ENCODE data around the gene TBX2. TPM values are rescaled to one million over a fixed set of nuclear protein-coding genes. Genes with fewer than 3 reads are reported as not detected.

Gene TBX2
- total and polyA plus RNA-seq, 2 of the 13 experiments (the other 11 are each of a cell fraction or from before 2014, with no cell fraction given): 2.8 to 15.3 TPM

- DNase-seq (ENCODE audit: low spot score) (peak; percentile 66), ATAC-seq (no peak), FAIRE-seq (no peak)
- H3K27me3 ChIP-seq (ENCODE audit: control insufficient read depth in 1 of 2, insufficient read depth in 2 of 2, low read length in 2 of 2): no peaks in the 10 kb centered on the region
- no peak overlapping the region for H3K4me3 ChIP-seq (replicated peaks in 1 of 3; ENCODE audit: insufficient read depth in 1 of 3, low read depth in 2 of 3, low read length in 3 of 3)
- in situ Hi-C loops (cut with HindIII; ENCODE audit: extremely low pct_ligation_motif_present, low pct_unique_long_range_greater_than_20kb): no loop called here
- no peaks in the 10 kb centered on the region for H3K9me3 ChIP-seq (ENCODE audit: low read length)
- H3K36me3 ChIP-seq (replicated peaks in 1 of 2; ENCODE audit: control insufficient read depth in 1 of 2, insufficient read depth in 2 of 2, low read length in 2 of 2): no peaks in the 10 kb centered on the region
- intact Hi-C loops (cut with micrococcal nuclease; ENCODE audit: unreplicated experiment): no loop called here
- no peaks in the 10 kb centered on the region for H4K20me1 ChIP-seq (ENCODE audit: insufficient read depth, low read length)
- no peak overlapping the region for H2AFZ ChIP-seq (ENCODE audit: low read length)
- H3K27ac ChIP-seq (ENCODE audit: extremely low read length, insufficient read depth, low read length): no peak overlapping the region
- ChIA-PET CTCF (ENCODE audit: low intra/inter-chr PET ratio, low total read pairs) (no interaction called here), POLR2A (interaction anchor here (6.3 kb wide), 1 partner anchor 38 kb away, joined by 56 read pairs; the partner anchor contains the start of gene TBX2)
- no TSS peak for BruUV-seq (replicated peaks)
- WGBS (ENCODE audit: low lambda C conversion rate): 75% methylated on average over 2 of the region's 2 CpGs
- H3K4me1 ChIP-seq (ENCODE audit: insufficient read depth, low read length): peaks cover 99% of the 10 kb centered on the region
- no peak overlapping the region for H3K9ac ChIP-seq (ENCODE audit: insufficient read depth, low read depth, low read length)
- H3K4me2 ChIP-seq (ENCODE audit: low read depth, low read length): no peak overlapping the region
- no peaks in the 10 kb centered on the region for H3K79me2 ChIP-seq (ENCODE audit: insufficient read depth, low read length)
- TF ChIP-seq MIXL1 (CRISPR knock-in tag; IDR thresholded peaks at IDR 0.05) (no peak), SOX5 (CRISPR knock-in tag; IDR thresholded peaks at IDR 0.05; ENCODE audit: borderline replicate concordance) (peak; percentile 17; the same call in 1 of the 2 replicates), RARA (CRISPR knock-in tag; IDR thresholded peaks at IDR 0.05) (peak; percentile 48; the same call in 1 of the 2 replicates), PHF8 (CRISPR knock-in tag; IDR thresholded peaks at IDR 0.05) (no peak), ZNF644 (CRISPR knock-in tag; IDR thresholded peaks at IDR 0.05; ENCODE audit: low read depth) (0 out of 2 replicates have a peak, but pooled peaks have one; percentile 41), ZSCAN29 (CRISPR knock-in tag; conservative IDR thresholded peaks at IDR 0.05) (no peak), KDM4B (CRISPR knock-in tag; IDR thresholded peaks at IDR 0.05) (no peak), MEF2D (CRISPR knock-in tag; IDR thresholded peaks at IDR 0.05) (no peak), ZFP37 (CRISPR knock-in tag; IDR thresholded peaks at IDR 0.05; ENCODE audit: borderline replicate concordance) (no peak), ZBTB10 (CRISPR knock-in tag; IDR thresholded peaks at IDR 0.05; ENCODE audit: borderline replicate concordance) (no peak), SETDB1 (CRISPR knock-in tag; IDR thresholded peaks at IDR 0.05; ENCODE audit: borderline replicate concordance) (no peak), ZNF12 (CRISPR knock-in tag; IDR thresholded peaks at IDR 0.05) (no peak), FOXM1 (CRISPR knock-in tag; IDR thresholded peaks at IDR 0.05) (no peak), HMG20A (CRISPR knock-in tag; IDR thresholded peaks at IDR 0.05; ENCODE audit: borderline replicate concordance) (peak; percentile 20; the same call in 1 of the 2 replicates), ATF4 (CRISPR knock-in tag; IDR thresholded peaks at IDR 0.05) (peak in 1 of 2 experiments; percentile 70; a peak in 1 of 4 replicates), ZNF337 (CRISPR knock-in tag; IDR thresholded peaks at IDR 0.05; ENCODE audit: borderline replicate concordance, low read depth) (no peak), TCF7 (IDR thresholded peaks at IDR 0.05; ENCODE audit: low read depth) (peak; percentile 36; the same call in 1 of the 2 replicates), ZNF737 (CRISPR knock-in tag; IDR thresholded peaks at IDR 0.05; ENCODE audit: borderline replicate concordance) (no peak), ZNF383 (CRISPR knock-in tag; IDR thresholded peaks at IDR 0.05; ENCODE audit: borderline replicate concordance) (no peak), ZNF326 (CRISPR knock-in tag; IDR thresholded peaks at IDR 0.05; ENCODE audit: borderline replicate concordance) (no peak), EP300 (IDR thresholded peaks at IDR 0.05; ENCODE audit: low read depth in 2 of 2, low read length in 2 of 2) (peak in 1 of 2 experiments; percentile 63; a peak in 2 of 4 replicates), EP300 (CRISPR knock-in tag; IDR thresholded peaks at IDR 0.05; ENCODE audit: borderline replicate concordance) (no peak), SAP130 (CRISPR knock-in tag; IDR thresholded peaks at IDR 0.05; ENCODE audit: low read depth) (0 out of 2 replicates have a peak, but pooled peaks have one; percentile 31), SP140L (CRISPR knock-in tag; IDR thresholded peaks at IDR 0.05; ENCODE audit: borderline replicate concordance) (no peak)
These were observed 38.6 kb upstream of the TBX2 start for GRCh38 chr17:61361084-61361483.
